GM19025 (cell line): ENCODE measurements around the gene SOX12.
"Not testable (repeated sequence)": the region's sequence is repeated elsewhere in the genome, so short reads cannot be mapped to it uniquely, and the experiment has no call there.

ENCODE experiments used
- ATAC-seq: cut with Tn5 transposase; IDR thresholded peaks from one replicate; pipeline ENCODE4 v1.9.1; 2021; ENCODE audit warnings: mild to moderate bottlenecking, low read depth, moderate library complexity; ENCODE audit not compliant: unreplicated experiment

The SOX12 gene

DNA sequence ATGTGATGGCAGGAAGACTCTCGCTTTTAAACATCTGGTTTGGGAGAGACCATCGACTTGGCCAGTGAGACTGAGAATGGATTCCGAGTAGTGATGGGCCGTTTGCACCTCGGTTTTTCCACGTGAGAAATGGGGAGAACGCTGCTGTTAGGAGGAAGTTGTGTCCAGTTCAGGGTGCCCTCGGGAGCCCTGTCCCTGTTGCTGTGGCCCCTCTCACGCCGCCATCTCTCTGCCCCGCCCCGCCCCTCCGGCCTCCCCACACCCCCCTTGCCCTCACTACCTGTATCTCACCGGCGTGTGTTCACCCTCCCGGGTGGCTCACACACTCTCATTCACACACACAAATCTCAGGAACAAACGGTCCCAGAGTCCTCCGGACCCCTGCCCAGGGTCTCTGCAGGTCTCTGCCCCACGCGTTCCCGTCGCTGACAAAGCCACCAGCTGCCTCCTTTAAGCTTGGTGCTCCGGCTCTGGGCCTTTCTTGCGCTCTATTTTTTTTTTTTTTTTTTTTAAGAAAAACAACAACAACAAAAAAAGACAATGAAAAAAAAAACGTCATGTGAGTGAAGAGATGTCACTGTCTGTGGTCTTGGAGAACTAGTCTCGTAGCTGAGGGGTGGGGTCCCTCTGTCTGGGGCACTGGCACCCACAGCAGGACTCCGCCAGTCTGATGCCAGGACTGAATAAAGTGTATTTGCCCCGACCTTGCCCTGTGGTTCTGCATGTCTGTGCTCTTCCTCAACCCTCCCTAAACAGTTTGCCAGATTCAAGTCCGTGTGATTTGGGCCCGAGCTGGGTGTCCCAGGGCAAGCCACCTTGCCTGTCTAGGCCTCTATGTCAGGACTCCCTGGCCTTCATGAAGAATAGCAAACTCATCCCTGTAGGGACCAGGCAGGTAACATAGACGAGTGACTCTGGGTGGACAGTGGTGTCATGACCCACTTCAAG, 2.9 kb downstream of the SOX12 start:
- ATAC-seq = no peak

DNA sequence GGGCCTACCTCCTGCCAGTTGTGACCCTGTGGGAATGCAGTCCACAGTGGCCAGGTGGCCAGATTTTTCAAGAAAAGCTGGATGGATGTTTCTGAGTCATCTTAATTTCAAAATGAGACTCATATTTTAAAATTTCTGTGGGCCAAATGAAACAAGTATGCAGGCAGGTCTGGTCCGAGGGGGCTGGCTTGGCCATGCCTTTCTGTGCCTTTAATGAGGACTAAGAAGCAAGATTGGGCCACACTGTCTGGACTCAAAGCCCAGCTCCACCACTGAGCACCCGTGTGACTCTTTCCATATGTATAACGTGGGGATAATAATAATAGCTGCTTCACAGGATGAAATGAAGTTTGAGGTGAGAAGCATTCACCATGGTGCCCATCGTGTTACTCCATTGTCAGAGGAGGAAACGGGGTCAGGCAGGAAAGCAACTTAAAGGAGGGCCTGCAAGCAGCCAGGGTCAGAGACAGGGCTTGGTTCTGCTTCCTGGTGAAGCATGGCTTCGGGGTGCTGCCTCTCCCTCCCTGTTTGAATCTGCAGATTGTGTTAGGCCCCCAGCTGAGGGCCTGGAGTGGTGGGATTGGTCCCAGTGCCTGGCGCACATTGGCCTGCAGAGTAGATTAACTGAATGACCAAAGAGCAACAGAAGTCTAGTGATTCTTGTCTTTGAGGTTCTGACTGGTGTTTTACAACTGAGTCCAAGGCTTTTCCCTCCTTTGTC, 3.8 kb downstream of the SOX12 start:
- no peak for ATAC-seq

DNA sequence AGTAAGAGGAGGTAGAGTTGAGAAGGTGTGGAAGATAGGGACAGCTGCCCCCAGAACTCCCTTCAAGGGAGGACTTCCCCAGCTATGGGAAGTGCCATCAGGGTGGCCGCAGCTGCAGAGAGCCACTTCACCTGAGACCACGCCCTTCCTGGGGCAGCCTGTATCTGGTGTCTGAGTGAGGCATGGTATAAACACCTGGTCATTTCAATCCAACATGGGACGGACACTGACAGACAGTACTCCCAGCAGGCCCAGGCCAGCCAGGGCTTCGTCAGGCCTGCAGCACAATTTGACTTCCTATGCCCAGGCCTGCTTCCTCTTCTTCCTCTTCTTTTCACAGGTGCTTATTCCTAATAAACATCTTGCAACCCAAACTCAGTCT, 4.5 kb downstream of the SOX12 start:
- no peak for ATAC-seq

DNA sequence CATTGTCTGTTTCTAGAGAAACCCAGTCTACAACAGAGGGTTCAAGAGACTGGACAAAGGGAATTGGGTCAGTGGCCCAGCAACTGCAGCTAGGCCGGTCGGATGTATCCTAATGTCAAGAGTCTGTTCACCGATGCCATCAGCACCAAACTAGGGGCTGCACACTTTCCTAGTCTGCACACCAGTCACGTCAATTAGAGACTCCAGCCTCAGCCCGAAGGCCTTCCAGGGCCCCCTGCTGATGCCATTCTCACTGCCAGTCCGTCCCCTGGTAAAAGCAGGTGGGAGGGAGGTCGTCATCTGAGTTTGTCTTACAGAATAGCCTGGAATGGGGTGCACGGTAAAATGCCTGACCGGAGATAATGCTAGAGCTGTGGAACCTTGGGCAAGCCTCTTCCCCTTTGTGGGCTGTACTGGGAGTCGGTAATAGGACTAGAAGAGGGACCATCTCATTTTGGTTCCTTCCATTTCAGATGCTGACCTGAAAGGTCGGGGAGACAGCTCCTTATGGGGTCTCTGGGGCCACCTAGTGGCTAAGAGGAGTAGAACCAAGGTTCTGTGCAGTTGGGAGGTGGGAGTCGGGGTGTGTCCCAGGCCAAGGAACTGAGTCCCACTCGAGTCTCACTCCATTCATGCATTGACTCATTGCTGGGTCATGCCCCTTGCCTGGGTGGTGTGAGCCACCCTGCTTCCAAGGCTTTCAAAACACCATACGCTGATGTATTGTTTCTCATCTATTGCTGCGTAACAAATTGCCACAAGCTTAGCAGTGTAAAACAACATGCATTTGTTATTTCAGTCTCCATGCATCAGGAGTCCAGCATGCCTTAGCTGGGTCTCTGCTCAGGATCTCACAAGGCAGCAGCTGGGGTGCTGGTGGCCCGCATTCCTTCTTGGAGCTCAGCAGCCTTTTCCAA, 5.1 kb downstream of the SOX12 start:
- no peak for ATAC-seq

DNA sequence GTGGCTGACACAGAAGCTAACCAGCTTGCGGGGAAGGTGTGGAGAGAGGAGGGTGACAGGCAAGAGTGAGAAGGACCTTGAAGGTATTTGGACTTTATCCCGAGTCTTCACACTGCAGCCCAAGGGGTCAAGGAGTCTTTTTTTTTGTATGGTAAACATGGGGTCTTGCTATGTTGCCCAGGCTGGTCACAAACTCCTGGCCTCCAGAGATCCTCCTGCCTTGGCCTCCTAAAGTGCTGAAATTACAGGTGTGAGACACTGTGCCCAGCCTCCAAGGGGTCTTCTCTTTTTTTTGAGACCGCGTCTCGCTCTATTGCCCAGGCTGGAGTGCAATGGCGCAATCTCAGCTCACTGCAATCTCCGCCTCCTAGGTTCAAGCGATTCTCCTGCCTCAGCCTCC, 9.2 kb downstream of the SOX12 start:
- ATAC-seq = no peak

DNA sequence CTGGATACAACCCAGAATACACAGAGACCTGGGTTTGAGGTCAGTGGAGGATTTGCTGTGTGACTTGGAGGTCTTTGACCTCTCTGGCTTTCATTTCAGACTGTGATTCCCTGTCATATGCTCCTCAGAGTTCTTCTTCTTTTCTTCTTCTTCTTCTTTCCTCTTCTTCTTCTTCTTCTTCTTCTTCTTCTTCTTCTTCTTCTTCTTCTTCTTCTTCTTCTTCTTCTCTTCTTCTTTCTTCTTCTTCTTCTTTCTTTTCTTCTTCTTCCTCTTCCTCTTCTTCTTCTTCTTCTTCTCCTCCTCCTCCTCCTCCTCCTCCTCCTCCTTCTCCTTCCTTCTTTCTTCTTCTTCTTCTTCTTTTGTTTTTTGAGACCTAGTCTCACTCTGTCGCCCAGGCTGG, 10.7 kb downstream of the SOX12 start:
- ATAC-seq = not testable (repeated sequence)

DNA sequence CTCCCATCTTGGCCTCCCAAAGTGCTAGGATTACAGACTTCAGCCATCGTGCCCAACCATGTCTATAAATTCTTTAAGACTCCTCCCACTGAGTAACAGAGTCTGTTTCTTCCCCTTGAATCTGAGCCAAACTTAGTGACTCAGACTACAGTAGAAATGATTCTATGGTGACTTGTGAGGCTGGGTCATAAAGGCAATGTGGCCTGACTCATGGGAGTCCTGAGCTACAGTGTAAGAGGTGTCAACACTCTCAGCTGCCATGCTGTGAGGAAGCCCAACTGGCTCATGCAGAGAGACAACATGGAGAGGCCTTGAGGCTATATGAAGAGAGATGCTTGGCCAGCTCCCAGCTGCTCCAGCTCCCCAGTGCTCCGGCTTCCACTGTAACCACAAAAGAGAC, 16.3 kb downstream of the SOX12 start:
- no peak for ATAC-seq

DNA sequence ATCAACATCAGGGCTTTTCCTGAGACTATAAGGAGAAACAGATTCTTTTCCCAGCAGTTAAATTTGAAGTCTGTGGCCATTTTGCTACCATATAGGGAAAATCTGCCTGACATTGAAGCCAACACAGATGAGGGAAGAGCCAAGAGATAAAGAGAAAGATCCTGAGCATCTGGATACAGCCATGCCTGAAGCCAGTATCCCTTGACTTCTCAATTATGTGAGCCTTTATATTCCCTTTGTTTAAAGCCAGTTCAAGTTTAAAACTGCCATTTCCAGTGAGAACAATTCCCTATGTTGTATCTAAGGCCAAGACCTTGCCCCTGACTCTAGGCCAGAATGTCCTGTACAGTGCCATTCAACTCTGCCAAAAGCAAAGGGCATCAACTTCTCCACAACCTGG, 17.8 kb downstream of the SOX12 start:
- ATAC-seq = no peak

DNA sequence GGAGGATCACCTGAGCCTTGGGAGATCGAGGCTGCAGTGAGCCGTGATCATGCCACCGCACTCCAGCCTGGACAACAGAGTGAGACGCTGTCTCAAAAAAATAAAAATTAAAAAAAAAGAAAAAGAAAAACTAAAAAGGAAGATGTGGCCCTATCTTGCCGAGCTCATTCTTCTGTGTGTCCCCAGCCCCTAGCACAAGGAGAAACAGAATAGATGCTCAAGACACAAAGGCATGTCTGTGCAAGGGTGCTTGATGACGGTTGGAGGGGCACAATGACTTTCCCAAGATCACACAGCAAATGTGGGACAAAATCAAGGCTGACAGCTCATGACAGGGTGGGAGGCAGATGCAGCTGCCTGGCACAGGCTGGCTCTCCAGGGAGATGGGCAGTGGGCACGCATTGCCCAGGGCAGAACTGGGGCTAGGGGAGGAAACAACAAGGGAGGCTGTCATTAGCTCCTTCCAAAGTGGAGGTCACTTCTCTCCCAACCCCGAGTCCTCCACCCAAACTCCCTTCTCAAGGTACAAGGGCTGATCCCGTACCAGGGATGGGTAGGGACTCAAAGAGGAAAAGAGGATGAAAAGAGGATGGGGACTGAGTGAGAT, 20.8 kb downstream of the SOX12 start:
- ATAC-seq = no peak

DNA sequence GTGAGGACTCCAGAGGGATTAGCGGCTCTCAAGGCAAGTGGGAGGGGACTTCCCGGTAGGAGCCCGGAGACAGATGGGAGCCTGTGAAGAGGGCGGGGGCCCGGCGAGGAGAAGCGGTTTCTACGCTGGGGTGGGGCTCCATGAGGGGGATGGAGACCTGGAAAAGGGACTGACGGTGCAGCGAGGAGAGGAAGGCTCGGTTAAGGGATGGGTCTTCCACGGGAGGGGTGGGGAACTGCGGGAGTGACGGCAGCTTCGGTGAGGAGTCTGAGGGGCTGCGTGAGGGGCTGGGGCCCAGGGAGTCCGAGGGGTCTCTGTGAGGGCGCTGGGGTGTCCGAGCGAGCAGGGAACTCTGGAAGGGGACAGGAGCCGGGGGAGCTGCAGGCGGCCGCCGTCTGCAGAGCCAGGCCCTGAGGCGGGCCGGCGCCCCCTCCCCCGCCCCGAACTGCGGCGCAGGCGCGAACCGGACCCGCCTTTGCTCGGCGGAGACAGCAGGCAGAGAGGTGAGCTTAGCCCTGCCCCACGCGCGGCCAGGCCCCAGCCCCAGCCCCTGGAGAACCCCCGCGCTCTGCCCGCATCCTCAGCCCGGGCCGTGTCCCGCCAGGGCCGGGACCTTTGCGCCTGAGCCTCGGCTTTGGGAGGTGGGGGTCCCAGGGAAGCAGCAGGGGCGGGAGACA, 21.4 kb downstream of the SOX12 start, which contains the start of gene NRSN2:
Gene NRSN2, plus strand, starts transcription at position 472 of the 677 bp plus-strand sequence. CDS start 2,533 bp downstream, outside the sequence.
- ATAC-seq = no peak

DNA sequence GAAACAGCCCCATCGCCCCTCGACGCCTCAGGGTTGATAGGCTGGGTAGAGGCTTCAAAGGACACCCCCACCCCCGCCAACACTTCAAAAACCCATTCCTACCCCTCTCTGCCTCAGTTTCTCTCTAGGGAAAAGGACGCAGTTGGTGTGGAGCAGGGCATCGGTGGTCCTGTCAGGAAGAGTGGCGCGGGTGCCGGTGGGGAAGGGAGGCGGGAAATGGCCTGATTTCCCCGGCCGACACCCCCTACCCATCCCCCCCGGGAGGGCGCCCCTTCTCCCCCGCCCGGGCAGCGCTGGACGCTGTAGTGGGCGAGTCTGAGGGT, 21.9 kb downstream of the SOX12 start:
- ATAC-seq = no peak

DNA sequence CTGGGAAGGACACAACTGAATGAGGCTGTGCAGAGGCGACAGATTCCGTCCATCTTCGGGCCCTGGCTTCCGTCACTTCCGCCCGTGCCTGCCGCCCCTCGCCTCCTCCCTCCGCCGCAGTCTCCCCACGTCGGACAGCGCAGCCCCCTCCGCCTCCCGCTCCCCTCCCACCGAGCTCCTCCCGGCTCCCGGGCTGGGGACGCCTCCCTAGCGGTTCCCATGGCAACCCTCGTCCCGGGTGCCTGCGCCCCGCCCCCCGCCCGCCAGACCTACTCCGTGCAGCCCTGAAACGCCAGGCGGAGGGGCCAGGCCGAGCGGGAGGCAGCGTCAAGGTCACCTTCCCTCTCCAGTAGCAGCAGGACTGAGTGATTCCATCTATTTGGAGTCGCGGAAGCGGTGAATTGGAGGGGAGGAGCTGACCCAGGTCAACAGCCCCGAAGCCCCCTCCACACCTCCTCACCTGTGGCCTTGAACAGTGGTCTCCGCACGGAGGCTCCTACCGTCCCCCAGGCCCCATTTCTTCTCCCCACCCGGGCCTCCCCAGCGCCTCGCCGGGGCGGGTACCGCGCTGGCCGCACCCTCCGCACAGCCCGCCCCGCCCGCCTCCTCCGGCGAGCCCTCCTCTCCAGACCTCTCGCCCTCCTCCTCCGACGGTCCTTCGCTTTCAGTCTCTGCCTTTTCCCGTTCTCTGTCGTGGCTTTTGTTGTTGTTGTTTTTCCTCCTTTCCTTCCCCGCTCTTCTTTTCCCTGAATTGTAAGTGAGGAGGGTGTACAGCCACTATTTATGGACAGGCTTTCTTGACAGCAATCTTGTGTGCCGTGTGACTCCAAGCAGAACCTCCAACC, 22.5 kb downstream of the SOX12 start:
- peak; percentile 70 for ATAC-seq

DNA sequence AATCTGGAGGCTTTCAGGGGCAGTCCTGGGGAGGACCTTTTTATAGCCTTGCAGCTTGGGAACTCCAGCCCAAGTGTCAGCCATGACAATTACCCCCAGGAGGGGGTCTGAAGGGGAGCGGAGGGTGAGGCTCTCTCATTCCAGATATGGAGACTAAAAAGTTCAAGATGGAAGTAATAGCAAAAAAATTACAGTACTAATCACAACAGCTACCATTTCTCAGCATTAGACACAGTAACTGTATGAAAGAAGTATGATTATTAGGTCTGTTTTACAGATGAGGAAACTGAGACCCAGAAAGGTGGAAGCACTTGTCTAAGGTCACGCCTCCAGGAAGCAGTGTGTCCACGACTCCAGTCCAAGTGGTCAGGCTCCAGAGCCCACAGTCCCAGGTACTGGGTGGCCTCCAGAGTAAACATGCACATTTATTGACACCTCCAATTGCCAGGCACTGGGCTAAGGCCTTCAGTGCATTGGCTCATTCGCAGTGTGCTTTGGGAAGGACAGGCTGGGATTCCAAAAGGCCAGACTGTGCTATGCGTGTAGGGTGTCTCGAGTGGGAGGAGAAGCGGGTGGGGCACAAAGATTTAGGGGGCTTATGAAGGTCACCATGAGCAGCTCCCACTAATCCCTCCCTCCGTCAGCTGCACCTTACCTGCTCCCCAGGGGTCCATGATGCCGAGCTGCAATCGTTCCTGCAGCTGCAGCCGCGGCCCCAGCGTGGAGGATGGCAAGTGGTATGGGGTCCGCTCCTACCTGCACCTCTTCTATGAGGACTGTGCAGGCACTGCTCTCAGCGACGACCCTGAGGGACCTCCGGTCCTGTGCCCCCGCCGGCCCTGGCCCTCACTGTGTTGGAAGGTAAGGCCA, 23.9 kb downstream of the SOX12 start:
- no peak for ATAC-seq

DNA sequence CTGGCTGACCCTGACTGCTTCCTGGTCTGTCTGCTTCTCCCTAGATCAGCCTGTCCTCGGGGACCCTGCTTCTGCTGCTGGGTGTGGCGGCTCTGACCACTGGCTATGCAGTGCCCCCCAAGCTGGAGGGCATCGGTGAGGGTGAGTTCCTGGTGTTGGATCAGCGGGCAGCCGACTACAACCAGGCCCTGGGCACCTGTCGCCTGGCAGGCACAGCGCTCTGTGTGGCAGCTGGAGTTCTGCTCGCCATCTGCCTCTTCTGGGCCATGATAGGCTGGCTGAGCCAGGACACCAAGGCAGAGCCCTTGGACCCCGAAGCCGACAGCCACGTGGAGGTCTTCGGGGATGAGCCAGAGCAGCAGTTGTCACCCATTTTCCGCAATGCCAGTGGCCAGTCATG, 27.8 kb downstream of the SOX12 start:
- ATAC-seq = no peak

DNA sequence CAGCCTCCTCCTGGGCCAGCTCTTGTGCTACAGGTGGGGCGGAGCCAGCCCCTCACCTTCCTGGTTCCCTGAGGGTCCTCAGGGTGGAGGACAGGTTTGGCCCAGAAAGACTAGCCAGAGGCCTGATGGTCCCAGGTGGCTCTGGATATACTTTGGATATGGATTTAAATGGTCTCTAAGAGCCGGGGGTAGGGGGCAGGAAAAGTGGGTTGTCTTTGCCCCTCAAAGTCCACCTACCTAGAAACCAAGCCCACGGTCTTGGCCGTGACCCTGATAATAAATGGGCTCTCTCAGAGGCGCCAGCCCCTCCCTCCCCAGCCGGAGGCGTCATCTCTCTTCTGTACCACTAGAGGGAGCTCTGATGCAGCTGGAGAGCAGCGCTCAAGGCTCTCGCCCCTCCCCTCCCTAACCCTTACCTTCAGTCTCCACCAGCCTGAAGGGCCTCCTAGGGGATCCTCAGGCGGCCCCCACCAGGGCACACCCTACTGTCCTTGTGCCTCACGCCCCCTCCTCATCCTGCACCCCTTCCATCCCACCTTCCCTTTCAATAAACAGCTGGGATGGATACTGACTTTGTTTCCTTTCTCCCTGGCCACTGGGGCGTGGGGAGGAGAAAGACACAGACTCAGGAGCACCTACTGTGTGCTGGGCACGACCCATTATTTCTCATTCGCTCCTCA, 29.1 kb downstream of the SOX12 start:
- peak; percentile 86 for ATAC-seq

DNA sequence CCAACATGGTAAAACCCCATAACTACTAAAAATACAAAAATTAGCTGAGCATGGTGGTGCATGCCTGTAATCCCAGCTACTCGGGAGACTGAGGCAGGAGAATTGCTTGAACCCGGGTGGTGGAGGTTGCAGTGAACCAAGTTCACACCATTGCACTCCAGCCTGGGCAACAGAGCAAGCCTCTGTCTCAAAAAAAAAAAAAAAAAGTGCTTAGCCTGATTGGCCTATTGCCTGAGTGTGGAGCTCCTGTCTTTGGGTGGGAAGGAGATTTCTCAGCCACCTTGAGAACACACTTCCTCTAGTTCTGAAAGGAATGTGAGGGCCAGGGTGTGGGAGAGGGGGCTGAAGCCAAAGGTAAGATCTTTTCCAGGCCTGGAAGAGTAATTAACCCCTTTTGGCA, 30.8 kb downstream of the SOX12 start:
- not testable (repeated sequence) for ATAC-seq

DNA sequence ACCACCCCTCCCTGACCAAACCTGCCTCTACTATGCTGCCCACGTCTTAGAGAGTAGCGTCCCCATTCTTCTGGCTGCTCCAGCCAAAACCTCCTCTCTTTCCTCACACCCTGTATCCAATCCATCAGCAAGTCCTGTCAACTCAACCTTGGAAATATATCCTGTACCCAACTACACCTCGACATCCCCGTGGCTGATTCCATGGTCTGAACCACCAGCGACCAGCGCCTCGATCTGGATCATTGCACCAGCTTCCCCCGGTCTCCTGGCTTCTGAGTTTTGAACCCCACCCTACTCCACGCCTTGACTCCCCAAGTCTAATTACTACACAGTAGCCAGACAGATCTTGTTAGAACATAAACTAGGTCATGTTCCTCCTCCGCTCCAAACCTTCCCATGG, 31.4 kb downstream of the SOX12 start:
- ATAC-seq = no peak
